Posterior cingulate gyrus (tissue), 11 donors: Measurements from ENCODE around the gene SPACA9.

Experiments used
- DNase-seq, 10 donors: peaks; one replicate each; pipeline versions ENCODE4 v3.0.0 to v3.0.0-alpha.2; 2020 to 2021; ENCODE audit warnings: mixed read lengths in 3 of 10
- intact Hi-C: fragments of 100-400 bp; cut with DNase I; formaldehyde crosslinking; loops from one replicate; pipeline ENCODE4 v1.15.1; 2023

The SPACA9 gene

GRCh38 chr9:132878695-132879456 is at the start of gene SPACA9:
Gene SPACA9, plus strand, starts transcription at chr9:132878898. Its CDS starts 5,050 bp downstream, at chr9:132883948.
- DNase-seq = peak; percentile 19 to 90 (median 52)
- intact Hi-C loops = no loop called here

GRCh38 chr9:132832171-132832881 is 46.4 kb upstream of the SPACA9 start:
- intact Hi-C loops = no loop called here
- DNase-seq = peak in 1 of 10 donors; percentile 25

DNA sequence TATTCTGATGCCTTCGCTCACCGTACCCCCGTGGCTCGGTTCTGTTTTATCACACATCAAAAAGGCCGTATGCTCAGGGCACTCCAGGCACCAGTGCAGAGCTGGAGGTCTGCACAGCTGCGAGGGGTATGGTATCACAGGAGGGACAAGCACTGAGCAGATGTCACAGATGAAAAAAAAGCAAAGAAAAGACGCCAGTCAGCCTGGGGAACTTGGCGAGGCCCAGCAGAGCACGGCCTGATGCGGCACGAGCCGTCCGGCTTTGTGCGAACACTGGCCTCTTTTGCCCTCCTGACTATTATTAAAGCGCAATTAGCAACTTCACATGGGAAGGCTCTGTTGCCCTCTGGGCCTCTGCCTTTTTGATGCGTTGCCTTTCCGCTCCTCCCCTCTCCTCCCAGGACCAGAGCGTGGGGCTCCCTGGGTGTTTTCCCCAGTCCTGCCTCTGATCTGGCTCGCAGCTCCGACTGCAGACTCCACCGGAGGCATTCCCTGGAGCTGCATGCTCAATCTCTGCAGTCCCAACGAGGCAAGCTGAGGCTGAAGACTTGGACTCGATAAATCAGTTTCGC is 45.1 kb upstream of the SPACA9 start:
- intact Hi-C loops = no loop called here
- peak in 1 of 10 donors; percentile 59 for DNase-seq

DNA sequence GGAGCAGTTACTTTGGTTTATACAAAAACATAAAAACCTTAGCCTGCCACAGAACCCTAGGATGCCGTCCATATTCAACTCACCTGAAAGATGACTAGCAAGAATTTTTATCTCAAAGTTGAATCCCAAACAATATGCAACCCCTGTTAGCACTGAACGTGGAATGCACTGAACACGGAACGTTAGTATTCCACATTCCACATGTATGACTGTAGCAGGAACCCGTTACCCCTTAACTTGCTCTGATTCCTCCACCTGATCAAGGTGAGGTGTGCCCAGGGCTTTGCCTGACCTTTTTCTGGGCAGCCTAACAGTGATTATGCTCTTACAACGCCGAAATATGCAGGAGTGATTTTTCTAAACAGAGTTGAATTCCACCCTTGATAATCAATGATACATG is 44.4 kb upstream of the SPACA9 start:
- intact Hi-C loops = no loop called here
- DNase-seq = peak in 1 of 10 donors; percentile 46

DNA sequence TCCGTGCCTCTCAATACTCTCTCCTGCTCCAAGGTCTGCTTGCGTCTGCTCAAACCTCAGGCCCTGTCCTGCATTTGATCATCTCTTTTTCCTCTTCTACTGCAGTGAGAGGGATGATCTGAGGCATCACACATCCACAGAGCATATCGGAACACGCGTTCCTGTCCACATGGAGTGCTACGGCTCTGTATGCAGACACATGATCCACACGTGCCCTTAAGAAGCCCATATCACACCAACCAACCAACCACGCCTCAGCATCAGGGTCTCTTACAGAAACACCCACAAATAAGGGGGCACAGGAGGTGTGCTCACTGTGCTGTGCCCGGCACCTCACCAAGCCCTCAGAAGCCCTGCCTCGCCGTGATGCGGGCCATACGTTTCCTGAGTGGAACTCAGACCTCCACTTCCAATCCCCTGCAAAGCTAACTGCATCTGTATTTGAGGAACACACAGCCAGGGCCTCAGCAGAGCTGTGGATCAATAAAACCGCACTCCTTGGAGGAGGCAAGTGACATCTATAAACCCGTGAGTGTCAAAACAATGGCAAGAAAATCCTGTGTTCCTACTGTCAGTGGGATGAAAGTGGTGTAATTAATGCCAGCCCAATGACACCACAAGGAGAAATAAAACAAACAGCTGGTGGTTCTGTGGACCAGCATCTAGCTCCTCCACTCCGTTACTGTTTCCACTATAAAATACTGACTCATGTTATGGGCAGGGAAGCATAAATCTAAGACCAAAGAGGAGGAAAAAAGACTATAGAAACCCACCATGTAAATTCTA is 41.0 kb upstream of the SPACA9 start:
- DNase-seq = peak in 1 of 10 donors; percentile 24
- intact Hi-C loops = no loop called here

GRCh38 chr9:132838291-132838690 is 40.4 kb upstream of the SPACA9 start:
- intact Hi-C loops = no loop called here
- peak in 1 of 10 donors; percentile 35 for DNase-seq

GRCh38 chr9:132840980-132841379 is 37.7 kb upstream of the SPACA9 start:
- intact Hi-C loops = no loop called here
- DNase-seq = peak in 1 of 10 donors; percentile 52

DNA sequence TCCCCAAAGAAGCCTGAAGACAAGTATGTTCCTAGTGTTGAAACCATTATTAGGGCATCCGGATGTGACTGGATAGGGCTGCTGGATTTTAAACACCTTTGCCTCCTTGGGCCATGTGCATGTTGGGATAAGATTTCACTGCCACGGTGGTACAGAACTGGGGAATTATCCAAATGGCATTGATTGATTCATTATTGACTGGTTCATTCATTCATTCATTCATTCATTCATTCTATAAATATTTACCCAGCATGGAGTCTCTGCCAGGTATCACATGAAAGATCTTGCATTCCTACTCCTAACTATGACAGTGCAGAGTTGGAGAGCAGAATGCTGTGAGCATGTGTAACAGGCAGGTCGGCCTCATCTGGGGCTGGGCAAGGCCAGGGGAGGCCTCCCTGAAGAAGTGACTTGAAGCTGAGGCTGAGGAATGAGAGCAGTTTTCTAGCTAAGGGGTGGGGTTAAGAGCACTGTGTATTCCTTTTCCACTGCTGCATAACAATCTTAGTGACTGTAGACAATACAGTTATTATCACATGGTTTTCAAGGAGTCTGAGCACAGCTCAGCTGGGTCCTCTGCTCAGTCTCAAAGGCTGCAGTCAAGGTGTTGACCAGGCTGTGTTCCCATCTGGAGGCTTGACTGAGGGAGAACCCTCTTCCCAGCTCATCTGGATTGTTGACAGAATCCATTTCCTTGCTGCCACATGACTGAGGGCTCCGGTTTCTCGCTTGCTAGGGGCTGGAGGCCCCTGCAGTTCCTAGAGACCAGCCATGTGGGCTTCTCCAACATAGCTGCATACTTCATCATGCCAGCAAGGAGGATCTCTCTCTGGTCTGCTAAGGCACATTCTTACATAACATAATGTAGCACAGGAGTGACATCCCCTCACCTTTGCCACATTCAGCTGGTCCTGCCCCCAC is 36.3 kb upstream of the SPACA9 start:
- intact Hi-C loops = no loop called here
- DNase-seq = peak in 1 of 10 donors; percentile 62

DNA sequence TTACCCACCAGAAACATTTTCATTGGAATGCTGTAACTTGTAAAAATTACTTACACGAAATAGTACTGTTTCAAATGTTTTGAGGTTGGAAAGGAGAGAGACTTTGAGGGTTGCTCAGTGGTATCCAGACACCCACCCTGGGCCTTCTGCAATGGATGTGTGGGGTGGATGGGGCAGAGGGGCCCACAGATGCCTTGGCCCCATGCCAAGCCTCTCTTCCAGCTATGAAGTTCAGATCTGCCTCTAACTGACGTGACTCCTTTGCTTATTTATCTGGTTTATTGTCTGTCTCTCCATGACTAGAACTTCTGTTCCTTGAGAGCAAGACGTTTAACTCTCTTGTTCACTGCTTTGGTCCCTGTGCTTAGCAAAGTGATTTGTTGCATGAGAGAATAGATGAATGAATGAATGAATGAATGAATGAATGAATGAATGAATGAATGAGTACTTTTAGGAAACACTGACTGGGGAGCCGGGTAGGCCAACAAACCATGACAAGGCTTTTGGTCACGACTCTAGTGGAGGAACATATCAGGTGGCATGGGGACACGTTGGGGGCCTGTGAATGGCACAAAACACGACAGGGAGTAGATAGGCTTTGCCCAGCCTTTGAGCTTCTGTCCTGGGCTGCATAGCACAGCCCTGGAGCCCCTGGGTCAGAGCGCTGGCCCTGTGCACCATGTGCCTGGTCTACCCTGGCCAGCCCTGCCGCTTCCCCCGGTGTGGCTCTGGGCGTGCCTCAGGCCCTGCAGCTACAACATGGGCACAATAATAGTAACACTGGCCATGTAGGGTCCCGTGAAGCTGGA is 32.4 kb upstream of the SPACA9 start:
- intact Hi-C loops = no loop called here
- DNase-seq = peak in 2 of 10 donors; percentile 35 to 46

GRCh38 chr9:132846918-132847515 is 31.7 kb upstream of the SPACA9 start:
- intact Hi-C loops = no loop called here
- peak in 2 of 10 donors; percentile 47 to 57 for DNase-seq

GRCh38 chr9:132849185-132849706 is 29.5 kb upstream of the SPACA9 start:
- intact Hi-C loops = no loop called here
- peak in 3 of 10 donors; percentile 22 to 39 (median 32) for DNase-seq

DNA sequence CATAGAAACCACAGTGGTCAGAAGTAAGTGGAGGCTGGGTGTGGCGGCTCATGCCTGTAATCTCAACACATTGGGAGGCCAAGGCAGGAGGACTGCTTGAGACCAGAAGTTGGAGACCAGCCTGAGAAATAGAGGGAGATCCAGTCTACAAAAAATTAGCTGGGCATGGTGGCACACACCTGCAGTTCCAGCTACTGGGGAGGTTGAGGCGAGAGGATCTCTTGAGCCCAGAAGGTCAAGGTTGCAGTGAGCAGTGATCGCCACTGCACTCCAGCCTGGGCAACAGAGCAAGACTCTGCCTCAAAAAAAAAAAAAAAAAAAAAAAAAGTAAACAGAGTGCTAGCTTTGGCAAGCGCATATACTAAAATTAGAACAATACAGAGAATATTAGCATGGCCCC is 25.2 kb upstream of the SPACA9 start:
- DNase-seq = peak in 2 of 10 donors; percentile 24 to 51
- intact Hi-C loops = no loop called here

DNA sequence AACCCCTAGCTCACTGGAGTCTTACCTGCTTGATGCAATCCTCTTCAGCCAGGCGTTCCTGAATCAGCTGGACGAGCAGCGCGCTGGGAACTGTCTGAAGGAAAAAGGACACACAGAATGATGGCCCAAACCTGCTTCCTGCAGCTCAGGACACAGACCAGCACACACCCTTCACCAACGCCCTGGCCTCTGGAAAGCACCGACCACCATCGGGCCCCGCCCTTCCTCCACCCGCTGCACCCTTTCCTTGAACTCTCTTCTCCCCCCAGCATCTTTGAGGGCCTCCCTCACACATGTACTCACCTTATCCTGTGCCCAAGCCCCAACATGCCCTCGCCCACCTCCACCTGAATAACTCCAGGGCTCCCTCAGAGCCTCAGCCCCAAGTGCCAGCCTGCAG is 23.9 kb upstream of the SPACA9 start:
- intact Hi-C loops = no loop called here
- DNase-seq = peak in 1 of 10 donors; percentile 42

DNA sequence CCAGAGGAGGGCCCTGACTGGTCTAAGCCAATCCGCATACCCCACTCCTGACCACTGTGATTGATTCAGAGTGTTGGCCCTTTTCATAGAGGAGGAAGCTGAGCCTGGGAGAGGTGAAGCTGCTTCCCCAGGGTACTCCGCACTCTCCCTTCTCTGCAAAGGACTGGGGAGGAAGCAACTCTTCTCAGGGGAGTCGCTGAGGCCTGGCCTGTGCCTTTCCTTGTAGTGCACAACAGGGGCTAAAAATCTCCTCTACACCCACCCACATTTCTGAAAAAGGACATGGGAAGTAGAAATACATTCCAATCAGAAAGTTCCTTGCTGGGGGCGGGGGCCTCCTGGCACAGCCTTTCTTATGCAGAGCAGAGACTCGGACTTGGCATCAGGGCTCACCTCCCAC is 22.8 kb upstream of the SPACA9 start:
- peak in 1 of 10 donors; percentile 65 for DNase-seq
- intact Hi-C loops = no loop called here

DNA sequence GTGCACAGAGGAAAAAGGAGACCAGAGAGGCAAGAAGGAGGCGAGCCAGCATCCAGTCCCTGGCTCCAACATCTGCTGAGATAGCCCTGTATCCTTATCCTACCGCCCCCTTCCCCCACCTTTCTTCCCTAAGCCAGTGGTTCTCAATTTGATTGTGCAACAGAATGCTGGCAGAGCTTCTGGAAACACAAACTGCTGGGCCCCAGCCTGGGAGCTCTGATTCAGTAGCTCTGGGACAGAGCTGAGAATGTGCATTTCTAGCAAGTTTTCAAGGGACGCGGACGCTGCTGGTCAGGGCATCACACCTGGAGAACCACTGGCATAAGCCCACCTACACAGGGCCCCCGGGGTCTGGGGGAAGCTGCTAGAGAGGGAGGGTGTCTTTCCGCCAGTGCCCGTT is 21.7 kb upstream of the SPACA9 start:
- intact Hi-C loops = no loop called here
- DNase-seq = peak in 1 of 10 donors; percentile 65

GRCh38 chr9:132857616-132858342 is 20.9 kb upstream of the SPACA9 start:
- DNase-seq = no peak
- intact Hi-C loops = no loop called here

GRCh38 chr9:132858751-132859150 is 19.9 kb upstream of the SPACA9 start:
- intact Hi-C loops = no loop called here
- no peak for DNase-seq
